Measurements from ENCODE around the gene USP15. TPM values are rescaled to one million over a fixed set of nuclear protein-coding genes. Genes with fewer than 3 reads are reported as not detected.

The USP15 gene
- total RNA-seq, 1 donor from 2014 or later: 112 TPM

GRCh38 chr12:62261876-62262517 is 1.8 kb downstream of the USP15 start:
- Mint-ChIP-seq H3K9me3 (no peaks in the 10 kb centered on the region), H3K4me3 (peak overlapping the region; percentile 94), H3K27me3 (no peaks in the 10 kb centered on the region), H3K36me3 (ENCODE audit: low read depth) (peaks cover 22% of the 10 kb centered on the region), H3K4me1 (peaks cover 52% of the 10 kb centered on the region), H3K27ac (peak overlapping the region; percentile 32)
- peak; percentile 62 for DNase-seq
- intact Hi-C loops (cut with micrococcal nuclease): loop anchor here (1.0 to 5.0 kb wide), 7 partner anchors 7 to 535 kb away; no protein-coding TSS in a partner anchor

DNA sequence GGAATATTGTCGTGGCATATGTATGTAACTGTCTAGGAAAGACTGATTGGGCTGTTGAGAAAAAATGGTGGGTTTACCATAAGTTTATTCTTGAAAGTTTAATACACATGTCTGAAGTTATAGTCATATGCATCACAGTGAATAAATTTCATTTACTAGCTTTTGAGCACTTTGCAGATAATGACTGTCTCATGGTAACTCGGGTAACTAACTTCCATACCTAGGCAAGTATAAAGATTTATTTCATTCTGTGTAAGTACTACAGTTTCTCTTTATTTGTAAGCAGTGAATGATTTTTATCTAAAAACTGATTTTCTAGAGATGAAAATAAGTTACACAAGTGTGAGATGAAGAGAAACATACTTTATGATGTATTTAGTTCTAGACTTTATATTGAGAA is 3.0 kb downstream of the USP15 start:
- peaks cover 22% of the 10 kb centered on the region for H3K36me3 Mint-ChIP-seq (ENCODE audit: low read depth)
- no peaks in the 10 kb centered on the region for H3K27me3 Mint-ChIP-seq
- H3K27ac Mint-ChIP-seq: peak overlapping the region; percentile 89
- DNase-seq: no peak
- H3K4me3 Mint-ChIP-seq: peak overlapping the region; percentile 84
- intact Hi-C loops (cut with micrococcal nuclease): loop anchor here (5.0 kb wide), 3 partner anchors 84 to 534 kb away; no protein-coding TSS in a partner anchor
- H3K4me1 Mint-ChIP-seq: peaks cover 54% of the 10 kb centered on the region
- no peaks in the 10 kb centered on the region for H3K9me3 Mint-ChIP-seq

GRCh38 chr12:62263966-62264365 is 3.8 kb downstream of the USP15 start:
- DNase-seq: peak; percentile 71
- Mint-ChIP-seq H3K9me3 (no peaks in the 10 kb centered on the region), H3K36me3 (ENCODE audit: low read depth) (peaks cover 25% of the 10 kb centered on the region), H3K27me3 (no peaks in the 10 kb centered on the region), H3K4me3 (peak overlapping the region; percentile 84), H3K4me1 (peaks cover 52% of the 10 kb centered on the region), H3K27ac (peak overlapping the region; percentile 89)
- intact Hi-C loops (cut with micrococcal nuclease): loop anchor here (5.0 kb wide), 3 partner anchors 83 to 533 kb away; no protein-coding TSS in a partner anchor

DNA sequence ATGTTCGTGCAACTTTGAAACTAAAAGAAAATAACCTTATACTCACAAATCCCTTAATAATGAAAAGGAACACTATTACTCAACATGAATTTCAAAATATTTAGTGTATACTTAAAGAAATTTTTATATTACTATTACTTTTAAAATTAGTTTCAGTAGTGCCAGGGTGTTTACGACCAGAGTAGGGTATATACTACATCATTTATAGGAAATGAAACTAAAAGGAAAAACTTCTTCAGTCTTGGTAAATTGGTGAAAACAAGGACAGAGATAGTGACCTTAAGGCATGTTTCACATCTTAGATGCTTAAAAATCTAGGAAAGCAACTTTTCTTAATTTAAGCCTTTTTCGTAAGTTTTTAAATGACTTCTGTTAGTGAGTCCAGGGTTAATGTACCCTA is 4.5 kb downstream of the USP15 start:
- intact Hi-C loops (cut with micrococcal nuclease): loop anchor here (1.0 to 5.0 kb wide), 5 partner anchors 10 to 533 kb away; no protein-coding TSS in a partner anchor
- Mint-ChIP-seq H3K4me3 (peak overlapping the region; percentile 84), H3K27ac (peak overlapping the region; percentile 89), H3K36me3 (ENCODE audit: low read depth) (peaks cover 25% of the 10 kb centered on the region), H3K9me3 (no peaks in the 10 kb centered on the region), H3K4me1 (peaks cover 50% of the 10 kb centered on the region), H3K27me3 (no peaks in the 10 kb centered on the region)
- no peak for DNase-seq

- intact Hi-C loops (cut with micrococcal nuclease): loop anchor here (1.0 to 5.0 kb wide), 2 partner anchors 9 to 37 kb away; no protein-coding TSS in a partner anchor
- Mint-ChIP-seq H3K9me3 (no peaks in the 10 kb centered on the region), H3K4me1 (peaks cover 58% of the 10 kb centered on the region), H3K27me3 (no peaks in the 10 kb centered on the region), H3K4me3 (peak overlapping the region; percentile 42), H3K36me3 (ENCODE audit: low read depth) (peaks cover 26% of the 10 kb centered on the region), H3K27ac (peak overlapping the region; percentile 37)
- no peak for DNase-seq
Measured at GRCh38 chr12:62265511-62265910, 5.3 kb downstream of the USP15 start.

DNA sequence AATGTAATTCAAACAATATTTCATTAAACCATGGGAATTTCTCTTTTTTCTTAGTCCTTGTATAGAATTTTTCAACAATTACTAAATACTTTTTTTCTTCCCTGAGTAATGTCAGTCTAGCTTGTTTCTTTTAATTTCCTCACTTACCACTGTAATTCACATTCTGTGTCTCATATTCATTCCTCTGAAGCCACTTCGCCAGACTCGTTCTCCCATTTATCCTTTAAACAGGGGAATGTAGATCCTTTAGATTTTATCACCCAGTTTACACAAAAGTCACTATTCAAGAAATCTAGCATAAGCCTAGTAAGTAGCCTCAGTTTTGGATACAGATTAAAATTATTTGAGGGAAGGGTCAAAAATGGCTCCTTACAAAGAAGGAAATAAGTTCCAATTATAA is 6.8 kb downstream of the USP15 start:
- intact Hi-C loops (cut with micrococcal nuclease): loop anchor here (5.0 kb wide), 1 partner anchor 35 kb away; no protein-coding TSS in a partner anchor
- DNase-seq: no peak
- H3K36me3 Mint-ChIP-seq (ENCODE audit: low read depth): peaks cover 28% of the 10 kb centered on the region
- peaks cover 64% of the 10 kb centered on the region for H3K4me1 Mint-ChIP-seq
- H3K9me3 Mint-ChIP-seq: no peaks in the 10 kb centered on the region
- H3K4me3 Mint-ChIP-seq: peak overlapping the region; percentile 6
- no peaks in the 10 kb centered on the region for H3K27me3 Mint-ChIP-seq
- no peak overlapping the region for H3K27ac Mint-ChIP-seq

DNA sequence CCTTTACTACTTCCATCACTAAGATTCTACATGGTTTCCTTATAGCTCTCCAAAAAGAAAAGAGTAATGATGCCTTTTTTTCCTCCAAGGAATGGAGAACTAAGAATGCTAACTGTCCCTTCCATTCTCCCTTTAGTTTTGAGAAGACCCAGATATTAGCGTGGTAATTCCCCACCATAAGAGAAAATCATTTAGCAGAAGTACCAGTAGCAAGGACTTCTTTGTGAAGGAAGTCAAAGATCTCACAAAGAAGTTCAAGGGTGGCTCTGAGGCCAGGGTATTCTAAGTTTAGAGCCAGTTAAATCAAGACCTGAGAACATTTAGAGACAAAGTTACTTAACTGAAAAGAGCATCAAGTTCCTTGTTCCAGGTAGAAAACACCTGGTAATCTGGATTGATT is 7.3 kb downstream of the USP15 start:
- intact Hi-C loops (cut with micrococcal nuclease): loop anchor here (5.0 kb wide), 1 partner anchor 35 kb away; no protein-coding TSS in a partner anchor
- Mint-ChIP-seq H3K27me3 (no peaks in the 10 kb centered on the region), H3K4me3 (peak overlapping the region; percentile 25)

GRCh38 chr12:62268956-62269355 is 8.8 kb downstream of the USP15 start:
- H3K4me1 Mint-ChIP-seq: peaks cover 68% of the 10 kb centered on the region
- no peak for DNase-seq
- intact Hi-C loops (cut with micrococcal nuclease): loop anchor here (1.0 to 5.0 kb wide), 3 partner anchors 8 to 42 kb away; no protein-coding TSS in a partner anchor

More for the DNA sequence above, 7.3 kb downstream of the USP15 start:
- Mint-ChIP-seq H3K4me1 (peaks cover 66% of the 10 kb centered on the region), H3K9me3 (no peaks in the 10 kb centered on the region), H3K27ac (peak overlapping the region; percentile 5), H3K36me3 (ENCODE audit: low read depth) (peaks cover 28% of the 10 kb centered on the region)
- no peak for DNase-seq

GRCh38 chr12:62269464-62270228 is 9.4 kb downstream of the USP15 start:
- no peak overlapping the region for H3K4me3 Mint-ChIP-seq

More at GRCh38 chr12:62268956-62269355, 8.8 kb downstream of the USP15 start:
- no peaks in the 10 kb centered on the region for H3K27me3 Mint-ChIP-seq
- H3K9me3 Mint-ChIP-seq: no peaks in the 10 kb centered on the region
- H3K27ac Mint-ChIP-seq: no peak overlapping the region
- peak overlapping the region; percentile 57 for H3K4me3 Mint-ChIP-seq
- H3K36me3 Mint-ChIP-seq (ENCODE audit: low read depth): peaks cover 23% of the 10 kb centered on the region

DNA sequence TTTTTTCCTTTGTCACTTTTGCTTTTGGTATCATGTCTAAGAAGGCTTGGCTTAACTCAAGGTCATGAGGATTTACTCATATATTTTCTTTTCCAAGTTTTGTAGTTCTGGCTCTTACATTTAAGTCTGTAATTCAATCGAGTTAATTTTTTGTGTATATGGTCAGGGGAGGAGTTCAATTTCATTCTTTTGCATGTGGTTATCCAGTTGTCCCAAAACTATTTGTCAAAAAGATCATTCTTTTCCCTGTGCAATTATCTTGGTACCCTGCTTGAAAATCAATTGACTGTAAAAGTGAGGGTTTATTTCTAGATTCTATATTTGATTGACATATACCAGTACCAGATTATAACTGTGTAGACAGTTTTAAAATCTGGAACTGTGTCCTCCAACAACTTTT is 10.2 kb downstream of the USP15 start:
- no peak for DNase-seq
- peaks cover 69% of the 10 kb centered on the region for H3K4me1 Mint-ChIP-seq
- no peak overlapping the region for H3K4me3 Mint-ChIP-seq
- intact Hi-C loops (cut with micrococcal nuclease): no loop called here
- H3K36me3 Mint-ChIP-seq (ENCODE audit: low read depth): peaks cover 16% of the 10 kb centered on the region
- no peak overlapping the region for H3K27ac Mint-ChIP-seq
- no peaks in the 10 kb centered on the region for H3K9me3 Mint-ChIP-seq
- H3K27me3 Mint-ChIP-seq: no peaks in the 10 kb centered on the region

More at GRCh38 chr12:62269464-62270228, 9.4 kb downstream of the USP15 start:
- Mint-ChIP-seq H3K36me3 (ENCODE audit: low read depth) (peaks cover 18% of the 10 kb centered on the region), H3K27ac (no peak overlapping the region), H3K4me1 (peaks cover 67% of the 10 kb centered on the region), H3K27me3 (no peaks in the 10 kb centered on the region), H3K9me3 (no peaks in the 10 kb centered on the region)
- intact Hi-C loops (cut with micrococcal nuclease): loop anchor here (1.0 to 5.0 kb wide), 3 partner anchors 8 to 41 kb away; no protein-coding TSS in a partner anchor
- no peak for DNase-seq

- Mint-ChIP-seq H3K27ac (peak overlapping the region; percentile 9), H3K27me3 (no peaks in the 10 kb centered on the region), H3K9me3 (no peaks in the 10 kb centered on the region), H3K4me1 (peaks cover 69% of the 10 kb centered on the region), H3K4me3 (peak overlapping the region; percentile 29), H3K36me3 (ENCODE audit: low read depth) (peaks cover 20% of the 10 kb centered on the region)
- intact Hi-C loops (cut with micrococcal nuclease): no loop called here
- no peak for DNase-seq
Measured at GRCh38 chr12:62270872-62271271, 10.7 kb downstream of the USP15 start.

DNA sequence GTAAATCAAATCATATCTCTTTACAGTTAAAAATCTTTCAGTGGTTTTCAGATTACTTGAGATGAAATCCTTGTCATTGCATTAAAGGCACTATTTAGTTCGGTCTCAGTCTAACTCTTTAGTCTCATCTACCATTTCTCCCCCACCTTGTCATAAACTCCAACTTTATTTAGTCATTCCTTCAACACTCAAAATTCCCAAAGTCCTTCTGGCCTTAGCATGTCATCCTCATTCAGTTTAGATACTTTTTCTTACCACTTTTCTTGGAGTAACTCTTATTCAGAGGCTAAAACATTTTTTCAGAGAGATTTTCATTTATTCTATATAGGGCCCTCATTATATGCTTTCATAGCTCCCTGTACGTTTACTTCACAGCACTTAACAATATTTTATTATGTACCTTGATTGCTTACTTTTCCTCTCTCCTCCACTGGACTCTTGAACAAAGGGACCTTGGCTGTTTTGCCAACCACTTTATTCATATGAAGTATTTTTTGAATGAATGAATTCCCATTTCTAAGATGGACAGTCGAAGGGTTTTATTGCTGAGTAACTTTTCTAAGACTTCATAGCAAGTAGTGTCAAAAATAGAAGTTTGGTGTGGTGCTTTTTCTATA is 12.8 kb downstream of the USP15 start:
- intact Hi-C loops (cut with micrococcal nuclease): no loop called here
- peak overlapping the region; percentile 0 for H3K4me3 Mint-ChIP-seq

GRCh38 chr12:62273724-62274380 is 13.6 kb downstream of the USP15 start:
- Mint-ChIP-seq H3K4me3 (no peak overlapping the region), H3K4me1 (peaks cover 56% of the 10 kb centered on the region), H3K27me3 (no peaks in the 10 kb centered on the region), H3K9me3 (no peaks in the 10 kb centered on the region), H3K27ac (no peak overlapping the region), H3K36me3 (ENCODE audit: low read depth) (peaks cover 22% of the 10 kb centered on the region)
- DNase-seq: no peak
- intact Hi-C loops (cut with micrococcal nuclease): loop anchor here (1.0 to 2.0 kb wide), 2 partner anchors 9 to 13 kb away; partner anchors contain the start of gene USP15

More for the DNA sequence above, 12.8 kb downstream of the USP15 start:
- Mint-ChIP-seq H3K36me3 (ENCODE audit: low read depth) (peaks cover 24% of the 10 kb centered on the region), H3K9me3 (no peaks in the 10 kb centered on the region), H3K27ac (peak overlapping the region; percentile 6), H3K4me1 (peaks cover 61% of the 10 kb centered on the region), H3K27me3 (no peaks in the 10 kb centered on the region)
- no peak for DNase-seq

Measured in activated CD4-positive, alpha-beta T cell treated with anti-CD3 and anti-CD28 coated beads, Interleukin-2, amount 10 ng/mL, durations not matched to agents 24 days and 14 days (primary cell).